ENCODE data around the gene IFNGR1. TPM values are rescaled to one million over a fixed set of nuclear protein-coding genes. Genes with fewer than 3 reads are reported as not detected.
"Not testable (repeated sequence)": the region's sequence is repeated elsewhere in the genome, so short reads cannot be mapped to it uniquely, and the experiment has no call there.

Gene IFNGR1
- total and polyA plus RNA-seq, 5 donors from 2014 or later, result 30.7 to 44.4 (median 37.3) TPM

DNA sequence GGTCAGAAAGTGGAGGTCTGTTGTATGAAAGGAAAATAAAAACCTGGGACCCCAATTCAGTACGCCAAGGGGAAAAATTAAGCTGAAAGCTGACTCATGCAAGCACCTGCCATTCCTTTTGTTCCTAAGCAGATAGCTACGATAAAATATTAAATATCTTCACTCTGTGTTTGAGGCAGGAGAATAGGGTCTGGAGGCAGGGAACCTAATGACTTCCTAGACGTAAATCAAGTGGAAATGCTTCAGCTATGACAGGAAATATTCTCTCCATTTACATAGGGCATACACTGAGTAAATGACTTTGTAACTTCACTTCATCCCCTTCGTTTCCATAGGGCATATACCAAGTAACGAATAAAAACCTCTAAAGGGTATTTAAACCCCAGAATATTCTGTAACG, 41.0 kb upstream of the IFNGR1 start:
- Mint-ChIP-seq H3K4me3 (no peak overlapping the region), H3K27me3 (peaks cover 24% of the 10 kb centered on the region), H3K9me3 (peaks cover 0 to 7% (median 0%) of the 10 kb centered on the region in 7 donors), H3K36me3 (peaks cover 3% of the 10 kb centered on the region), H3K27ac (no peak overlapping the region), H3K4me1 (peaks cover 0 to 7% (median 1%) of the 10 kb centered on the region in 4 donors)
- H3K4me3 ChIP-seq (ENCODE audit: low read depth, low read length), result no peak overlapping the region
- no peak overlapping the region for H3K27ac ChIP-seq (ENCODE audit: insufficient read depth, low read length, poor library complexity, severe bottlenecking)
- H3K9me3 ChIP-seq (ENCODE audit: control insufficient read depth in 2 of 2, low read length in 2 of 2), result peaks cover 1 to 3% of the 10 kb centered on the region in 2 experiments
- H3K36me3 ChIP-seq (ENCODE audit: control insufficient read depth, insufficient read depth, low read length), result no peaks in the 10 kb centered on the region
- H3K4me1 ChIP-seq (ENCODE audit: control insufficient read depth, insufficient read depth, low read length, poor library complexity, severe bottlenecking), result no peaks in the 10 kb centered on the region
- ATAC-seq (ENCODE audit: low read depth in 2 of 2) (no peak), DNase-seq (no peak)
- H3K27me3 ChIP-seq (ENCODE audit: control insufficient read depth, insufficient read depth, low read length), result peaks cover 15% of the 10 kb centered on the region

DNA sequence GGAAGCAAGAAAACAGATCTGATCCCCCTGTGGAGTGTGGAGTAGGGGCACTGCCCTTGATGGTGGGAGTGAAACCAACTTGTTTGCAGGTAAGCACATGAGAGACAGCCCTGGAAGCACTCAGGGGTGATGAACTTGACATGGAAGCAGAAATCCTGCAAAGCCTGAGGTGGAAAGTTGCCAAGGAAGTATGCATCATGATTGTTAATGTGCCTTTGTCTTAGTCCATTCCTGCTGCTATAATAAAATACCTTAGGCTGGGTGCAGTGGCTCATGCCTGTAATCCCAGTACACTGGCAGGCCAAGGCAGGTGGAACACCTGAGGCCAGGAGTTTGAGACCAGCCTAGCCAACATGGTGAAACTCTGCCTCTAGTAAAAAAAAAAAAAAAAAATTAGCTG, 40.2 kb upstream of the IFNGR1 start:
- peaks cover 0 to 7% (median 1%) of the 10 kb centered on the region in 4 donors for H3K4me1 Mint-ChIP-seq
- no peak overlapping the region for H3K27ac ChIP-seq (ENCODE audit: insufficient read depth, low read length, poor library complexity, severe bottlenecking)
- H3K27me3 Mint-ChIP-seq, result peaks cover 29% of the 10 kb centered on the region
- peaks cover 7 to 9% of the 10 kb centered on the region in 2 experiments for H3K9me3 ChIP-seq (ENCODE audit: control insufficient read depth in 2 of 2, low read length in 2 of 2)
- H3K27ac Mint-ChIP-seq, result no peak overlapping the region
- no peaks in the 10 kb centered on the region for H3K36me3 ChIP-seq (ENCODE audit: control insufficient read depth, insufficient read depth, low read length)
- H3K36me3 Mint-ChIP-seq, result peaks cover 3% of the 10 kb centered on the region
- H3K4me3 ChIP-seq (ENCODE audit: low read depth, low read length), result no peak overlapping the region
- peaks cover 9% of the 10 kb centered on the region for H3K27me3 ChIP-seq (ENCODE audit: control insufficient read depth, insufficient read depth, low read length)
- ATAC-seq (ENCODE audit: low read depth in 2 of 2), result no peak
- no peak for DNase-seq
- peaks cover 0 to 16% (median 5%) of the 10 kb centered on the region in 7 donors for H3K9me3 Mint-ChIP-seq
- no peak overlapping the region for H3K4me3 Mint-ChIP-seq
- no peaks in the 10 kb centered on the region for H3K4me1 ChIP-seq (ENCODE audit: control insufficient read depth, insufficient read depth, low read length, poor library complexity, severe bottlenecking)

DNA sequence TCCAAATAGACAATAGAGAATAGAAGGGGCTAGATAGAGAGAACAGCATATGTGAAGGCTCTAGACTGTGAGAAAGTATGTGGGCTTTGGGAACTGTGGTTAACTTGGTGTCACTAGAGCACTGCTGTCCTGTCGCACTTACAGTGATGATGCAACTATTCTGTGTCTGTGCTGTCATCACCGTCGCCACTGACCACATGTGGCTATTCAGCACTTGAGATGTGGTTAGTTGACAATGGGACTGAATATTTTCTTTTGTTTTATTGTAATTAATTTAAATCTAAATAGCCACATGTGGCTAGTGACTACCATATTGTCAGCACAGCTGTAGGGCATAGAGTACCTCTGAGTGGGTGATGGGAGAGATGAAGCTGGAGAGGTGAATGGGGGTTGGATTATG, 39.0 kb upstream of the IFNGR1 start:
- peaks cover 0 to 20% (median 9%) of the 10 kb centered on the region in 7 donors for H3K9me3 Mint-ChIP-seq
- ATAC-seq (ENCODE audit: low read depth in 2 of 2) (no peak), DNase-seq (no peak)
- peaks cover 7 to 12% of the 10 kb centered on the region in 2 experiments for H3K9me3 ChIP-seq (ENCODE audit: control insufficient read depth in 2 of 2, low read length in 2 of 2)
- peaks cover 3% of the 10 kb centered on the region for H3K36me3 Mint-ChIP-seq
- no peak overlapping the region for H3K27ac Mint-ChIP-seq
- H3K27me3 ChIP-seq (ENCODE audit: control insufficient read depth, insufficient read depth, low read length), result peaks cover 8% of the 10 kb centered on the region
- no peak overlapping the region for H3K27ac ChIP-seq (ENCODE audit: insufficient read depth, low read length, poor library complexity, severe bottlenecking)
- peaks cover 34% of the 10 kb centered on the region for H3K27me3 Mint-ChIP-seq
- no peak overlapping the region for H3K4me3 ChIP-seq (ENCODE audit: low read depth, low read length)
- H3K4me3 Mint-ChIP-seq, result no peak overlapping the region
- peaks cover 0 to 7% (median 1%) of the 10 kb centered on the region in 4 donors for H3K4me1 Mint-ChIP-seq
- no peaks in the 10 kb centered on the region for H3K4me1 ChIP-seq (ENCODE audit: control insufficient read depth, insufficient read depth, low read length, poor library complexity, severe bottlenecking)
- H3K36me3 ChIP-seq (ENCODE audit: control insufficient read depth, insufficient read depth, low read length), result no peaks in the 10 kb centered on the region

DNA sequence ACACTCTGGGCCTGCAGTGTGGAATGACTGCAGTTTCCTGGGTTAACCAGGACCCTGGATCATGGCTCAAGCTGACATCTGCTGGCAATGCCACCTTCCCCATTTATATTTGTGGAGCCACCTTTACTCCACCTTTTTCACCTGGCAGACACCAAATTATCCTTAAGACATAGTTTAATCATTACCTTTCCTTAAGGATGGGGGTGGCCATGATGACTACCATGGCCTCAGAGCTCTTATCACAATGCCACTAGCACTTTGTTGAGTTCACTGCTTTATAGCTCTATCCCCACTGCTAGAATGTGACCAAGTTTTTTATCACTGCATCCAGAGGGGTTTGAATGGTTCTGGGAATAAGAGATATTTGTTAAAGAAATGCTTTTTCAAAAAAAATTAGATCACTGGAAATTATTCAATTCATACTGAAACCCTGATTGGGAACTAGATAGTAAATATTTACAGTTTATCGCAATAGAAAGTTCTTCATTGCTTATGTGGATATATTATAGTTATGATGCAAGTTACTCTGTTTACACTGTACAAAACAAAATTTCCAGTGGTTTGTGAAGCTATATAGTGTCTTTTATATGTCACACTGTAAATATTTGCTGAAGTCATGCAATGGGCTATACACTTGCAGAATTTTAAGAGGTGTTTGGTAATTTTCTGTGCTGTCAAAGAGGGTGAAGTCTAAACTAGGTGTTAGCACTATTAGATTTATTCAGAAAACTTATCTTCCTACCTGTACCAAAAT, 37.3 kb upstream of the IFNGR1 start:
- Histone ChIP-seq H3K4me1 (ENCODE audit: control insufficient read depth, insufficient read depth, low read length, poor library complexity, severe bottlenecking) (no peaks in the 10 kb centered on the region), H3K4me3 (ENCODE audit: low read depth, low read length) (no peak overlapping the region), H3K36me3 (ENCODE audit: control insufficient read depth, insufficient read depth, low read length) (no peaks in the 10 kb centered on the region), H3K27me3 (ENCODE audit: control insufficient read depth, insufficient read depth, low read length) (peaks cover 11% of the 10 kb centered on the region), H3K9me3 (ENCODE audit: control insufficient read depth in 2 of 2, low read length in 2 of 2) (peaks cover 7 to 12% of the 10 kb centered on the region in 2 experiments), H3K27ac (ENCODE audit: insufficient read depth, low read length, poor library complexity, severe bottlenecking) (no peak overlapping the region)
- Mint-ChIP-seq H3K9me3 (peaks cover 0 to 26% (median 10%) of the 10 kb centered on the region in 7 donors), H3K4me3 (no peak overlapping the region), H3K4me1 (peaks cover 0 to 6% (median under 1%) of the 10 kb centered on the region in 4 donors), H3K27ac (no peak overlapping the region), H3K36me3 (peaks cover 3% of the 10 kb centered on the region), H3K27me3 (peaks cover 41% of the 10 kb centered on the region)
- DNase-seq (no peak), ATAC-seq (ENCODE audit: low read depth in 2 of 2) (no peak)

DNA sequence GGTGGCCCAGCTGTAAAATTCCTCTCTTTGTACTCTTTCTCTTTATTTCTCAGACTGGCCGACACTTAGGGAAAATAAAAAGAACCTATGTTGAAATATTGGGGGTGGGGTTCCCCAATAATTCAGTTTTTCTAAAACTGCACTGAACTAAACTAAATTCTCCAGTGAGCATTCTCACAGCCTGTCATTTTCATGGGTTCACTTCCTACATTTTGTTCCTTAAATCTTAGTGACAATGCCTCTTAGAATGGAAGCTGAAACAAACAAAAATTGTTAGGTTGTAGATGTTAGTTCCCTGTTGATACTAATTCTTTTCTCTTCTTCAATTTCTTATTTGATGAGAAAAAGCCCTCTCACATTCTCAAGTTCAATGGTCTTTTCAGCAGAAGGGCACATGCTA, 35.8 kb upstream of the IFNGR1 start:
- no peaks in the 10 kb centered on the region for H3K36me3 ChIP-seq (ENCODE audit: control insufficient read depth, insufficient read depth, low read length)
- no peak overlapping the region for H3K4me3 ChIP-seq (ENCODE audit: low read depth, low read length)
- H3K27me3 ChIP-seq (ENCODE audit: control insufficient read depth, insufficient read depth, low read length), result peaks cover 11% of the 10 kb centered on the region
- ATAC-seq (ENCODE audit: low read depth in 2 of 2) (no peak), DNase-seq (no peak)
- H3K9me3 Mint-ChIP-seq, result peaks cover 0 to 26% (median 10%) of the 10 kb centered on the region in 7 donors
- H3K27me3 Mint-ChIP-seq, result peaks cover 32% of the 10 kb centered on the region
- no peak overlapping the region for H3K4me3 Mint-ChIP-seq
- H3K27ac ChIP-seq (ENCODE audit: insufficient read depth, low read length, poor library complexity, severe bottlenecking), result no peak overlapping the region
- no peak overlapping the region for H3K27ac Mint-ChIP-seq
- peaks cover 3% of the 10 kb centered on the region for H3K36me3 Mint-ChIP-seq
- no peaks in the 10 kb centered on the region for H3K4me1 ChIP-seq (ENCODE audit: control insufficient read depth, insufficient read depth, low read length, poor library complexity, severe bottlenecking)
- peaks cover 7 to 12% of the 10 kb centered on the region in 2 experiments for H3K9me3 ChIP-seq (ENCODE audit: control insufficient read depth in 2 of 2, low read length in 2 of 2)
- H3K4me1 Mint-ChIP-seq, result no peaks in the 10 kb centered on the region

DNA sequence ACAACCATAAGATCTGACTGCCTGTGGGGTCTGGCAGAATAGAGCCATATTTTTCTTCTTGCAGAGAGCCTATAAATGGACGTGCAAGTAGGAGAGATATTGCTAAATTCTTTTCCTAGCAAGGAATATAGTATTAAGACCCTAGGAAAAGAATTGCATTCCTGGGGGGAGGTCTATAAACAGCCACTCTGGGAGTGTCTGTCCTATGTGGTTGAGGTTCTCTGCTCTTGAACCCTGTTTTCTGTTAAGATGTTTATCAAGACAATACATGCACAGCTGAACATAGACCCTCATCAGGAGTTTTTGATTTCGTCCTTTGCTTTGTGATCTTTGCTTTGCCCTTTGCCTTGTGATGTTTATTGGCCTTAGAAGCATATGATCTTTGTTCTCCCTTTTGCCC, 35.2 kb upstream of the IFNGR1 start:
- not testable (repeated sequence) for H3K4me3 ChIP-seq (ENCODE audit: low read depth, low read length); H3K4me3 Mint-ChIP-seq; H3K27ac Mint-ChIP-seq; ATAC-seq (ENCODE audit: low read depth in 2 of 2); DNase-seq; H3K27ac ChIP-seq (ENCODE audit: insufficient read depth, low read length, poor library complexity, severe bottlenecking); H3K4me1 ChIP-seq (ENCODE audit: control insufficient read depth, insufficient read depth, low read length, poor library complexity, severe bottlenecking); H3K36me3 Mint-ChIP-seq; H3K4me1 Mint-ChIP-seq; H3K36me3 ChIP-seq (ENCODE audit: control insufficient read depth, insufficient read depth, low read length)
- H3K9me3 Mint-ChIP-seq, result peaks cover 0 to 26% (median 10%) of the 10 kb centered on the region in 7 donors
- peaks cover 11% of the 10 kb centered on the region for H3K27me3 ChIP-seq (ENCODE audit: control insufficient read depth, insufficient read depth, low read length)
- H3K27me3 Mint-ChIP-seq, result peaks cover 30% of the 10 kb centered on the region
- H3K9me3 ChIP-seq (ENCODE audit: control insufficient read depth in 2 of 2, low read length in 2 of 2), result peaks cover 7 to 12% of the 10 kb centered on the region in 2 experiments

DNA sequence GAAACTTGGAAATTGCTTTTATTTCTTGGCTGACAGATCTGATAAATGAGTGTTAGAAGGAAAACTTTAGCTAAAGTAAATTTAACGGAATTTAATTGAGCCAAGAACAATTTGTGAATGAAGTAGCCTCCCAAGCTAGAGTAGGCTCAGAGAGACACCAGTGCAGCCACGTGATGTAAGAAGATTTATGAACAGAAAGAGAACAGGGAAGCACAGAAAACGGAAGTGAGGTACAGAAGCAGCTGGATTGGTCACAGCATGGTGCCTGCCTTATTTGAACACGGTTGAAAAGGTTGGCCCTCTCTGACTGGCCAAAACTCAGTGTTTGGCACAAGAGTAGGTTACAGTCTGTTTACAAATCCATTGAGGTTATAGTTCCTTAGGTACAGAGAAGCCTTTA, 29.5 kb upstream of the IFNGR1 start:
- Mint-ChIP-seq H3K9me3 (peaks cover 0 to 5% (median 2%) of the 10 kb centered on the region in 7 donors), H3K27me3 (peaks cover 39% of the 10 kb centered on the region), H3K4me1 (no peaks in the 10 kb centered on the region), H3K4me3 (no peak overlapping the region), H3K27ac (no peak overlapping the region), H3K36me3 (no peaks in the 10 kb centered on the region)
- no peaks in the 10 kb centered on the region for H3K4me1 ChIP-seq (ENCODE audit: control insufficient read depth, insufficient read depth, low read length, poor library complexity, severe bottlenecking)
- no peaks in the 10 kb centered on the region for H3K9me3 ChIP-seq (ENCODE audit: control insufficient read depth in 2 of 2, low read length in 2 of 2)
- no peak overlapping the region for H3K27ac ChIP-seq (ENCODE audit: insufficient read depth, low read length, poor library complexity, severe bottlenecking)
- DNase-seq, result no peak
- H3K36me3 ChIP-seq (ENCODE audit: control insufficient read depth, insufficient read depth, low read length), result no peaks in the 10 kb centered on the region
- ATAC-seq (ENCODE audit: low read depth in 2 of 2), result no peak
- peaks cover 7% of the 10 kb centered on the region for H3K27me3 ChIP-seq (ENCODE audit: control insufficient read depth, insufficient read depth, low read length)
- H3K4me3 ChIP-seq (ENCODE audit: low read depth, low read length), result no peak overlapping the region

DNA sequence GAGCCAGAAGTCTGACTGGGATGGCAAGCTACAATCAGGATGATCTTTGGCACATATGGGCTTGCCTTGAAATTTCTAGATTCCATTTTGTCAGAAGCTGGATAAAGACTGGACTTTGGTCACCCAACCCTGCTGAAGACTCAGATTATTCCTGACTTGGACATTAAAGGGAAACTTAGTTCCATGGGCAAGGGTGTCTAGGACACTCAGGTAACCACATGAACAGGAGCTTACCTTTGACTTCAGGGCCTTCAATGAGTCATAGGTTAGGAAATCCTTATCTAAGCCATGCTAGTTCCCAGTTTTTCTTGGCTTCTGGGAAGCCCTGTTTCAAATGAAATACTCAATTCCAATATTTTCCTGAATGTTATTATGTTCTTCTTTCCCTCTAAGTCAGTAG, 28.5 kb upstream of the IFNGR1 start:
- Histone ChIP-seq H3K4me1 (ENCODE audit: control insufficient read depth, insufficient read depth, low read length, poor library complexity, severe bottlenecking) (no peaks in the 10 kb centered on the region), H3K9me3 (ENCODE audit: control insufficient read depth in 2 of 2, low read length in 2 of 2) (no peaks in the 10 kb centered on the region), H3K27me3 (ENCODE audit: control insufficient read depth, insufficient read depth, low read length) (peaks cover 7% of the 10 kb centered on the region), H3K4me3 (ENCODE audit: low read depth, low read length) (no peak overlapping the region), H3K27ac (ENCODE audit: insufficient read depth, low read length, poor library complexity, severe bottlenecking) (no peak overlapping the region), H3K36me3 (ENCODE audit: control insufficient read depth, insufficient read depth, low read length) (no peaks in the 10 kb centered on the region)
- Mint-ChIP-seq H3K9me3 (peaks cover 0 to 4% (median 0%) of the 10 kb centered on the region in 7 donors), H3K36me3 (no peaks in the 10 kb centered on the region), H3K27ac (no peak overlapping the region), H3K27me3 (peaks cover 30% of the 10 kb centered on the region), H3K4me3 (no peak overlapping the region), H3K4me1 (no peaks in the 10 kb centered on the region)
- DNase-seq (no peak), ATAC-seq (ENCODE audit: low read depth in 2 of 2) (no peak)

All from CD4-positive, CD25-positive, alpha-beta regulatory T cell (primary cell).